HG03442 (cell line): ENCODE data around the gene SLC35A2.

Experiments used
- ATAC-seq: cut with Tn5 transposase; IDR thresholded peaks from one replicate; pipeline ENCODE4 v1.9.1; 2021; ENCODE audit warnings: mild to moderate bottlenecking, moderate library complexity; ENCODE audit not compliant: unreplicated experiment

Gene SLC35A2

GRCh38 chrX:48927736-48928382, 16.4 kb upstream of the SLC35A2 start:
- no peak for ATAC-seq

- no peak for ATAC-seq
Measured at GRCh38 chrX:48927123-48927522, 15.7 kb upstream of the SLC35A2 start.

GRCh38 chrX:48924270-48924669, 12.8 kb upstream of the SLC35A2 start:
- no peak for ATAC-seq

- ATAC-seq: no peak
Measured at GRCh38 chrX:48923771-48924170, 12.3 kb upstream of the SLC35A2 start.

- no peak for ATAC-seq
Measured at GRCh38 chrX:48920718-48921104, 9.3 kb upstream of the SLC35A2 start.

DNA sequence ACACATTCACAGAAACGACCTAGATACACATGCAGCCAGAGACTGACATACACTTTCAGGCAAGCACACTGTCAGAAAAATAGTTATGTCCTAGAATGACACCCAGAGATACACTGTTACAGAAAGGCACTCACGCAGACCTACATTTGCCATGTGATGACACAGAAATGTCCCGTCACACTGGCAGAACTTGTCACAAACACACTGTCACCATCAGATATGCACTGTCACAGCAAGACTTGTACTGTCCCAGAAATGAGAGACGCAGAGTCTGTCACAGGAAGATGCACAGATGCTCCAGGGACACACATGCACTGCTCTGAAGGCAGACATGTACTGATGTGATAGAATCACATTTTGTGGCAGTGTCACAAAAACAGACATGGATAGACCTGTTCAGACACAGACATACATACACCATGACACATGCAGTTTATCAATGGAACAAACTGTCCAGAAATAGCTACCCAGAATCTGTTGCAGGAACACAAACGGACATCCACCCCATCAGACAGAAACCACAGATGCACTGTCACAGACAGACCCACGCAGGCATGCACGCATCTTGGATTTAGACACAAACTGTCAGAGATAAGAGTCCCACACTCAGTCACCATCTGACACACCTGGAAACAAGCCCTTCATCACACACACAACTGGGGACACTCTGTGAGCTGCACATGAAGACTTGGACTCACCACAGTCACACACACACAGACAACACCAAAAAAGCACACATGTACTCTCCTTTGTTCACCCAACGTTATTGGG, 8.7 kb upstream of the SLC35A2 start:
- no peak for ATAC-seq

DNA sequence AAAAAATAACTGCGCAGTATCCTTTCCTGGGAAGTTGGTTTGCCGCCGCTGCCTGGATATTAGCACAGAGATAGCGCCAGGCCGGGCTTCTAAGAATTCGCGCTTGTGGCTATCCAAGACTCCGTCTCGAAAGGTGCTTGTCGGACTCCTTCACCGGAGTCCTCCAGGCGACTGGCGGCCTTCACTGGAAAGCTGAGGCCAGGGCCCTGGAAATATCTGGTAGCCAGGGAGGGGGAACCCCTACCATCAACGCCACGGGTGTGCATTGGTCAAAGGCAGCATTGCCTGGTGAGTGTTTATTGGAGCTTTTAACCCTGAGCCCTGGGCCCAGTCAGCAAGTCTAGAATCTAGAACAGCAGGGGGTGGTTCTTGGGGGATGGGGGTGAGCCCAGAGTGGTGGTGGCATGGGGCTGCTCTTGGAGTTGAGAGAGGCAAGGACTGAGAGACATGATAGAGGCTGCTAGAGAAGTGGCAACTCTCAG, 8.0 kb upstream of the SLC35A2 start:
- ATAC-seq: peak; percentile 22

GRCh38 chrX:48918643-48919340, 7.3 kb upstream of the SLC35A2 start, which contains the start of gene PIM2:
TSS of gene PIM2 (minus strand) at chrX:48919024. CDS start at chrX:48918834, 190 bp downstream.
- ATAC-seq: peak; percentile 70

DNA sequence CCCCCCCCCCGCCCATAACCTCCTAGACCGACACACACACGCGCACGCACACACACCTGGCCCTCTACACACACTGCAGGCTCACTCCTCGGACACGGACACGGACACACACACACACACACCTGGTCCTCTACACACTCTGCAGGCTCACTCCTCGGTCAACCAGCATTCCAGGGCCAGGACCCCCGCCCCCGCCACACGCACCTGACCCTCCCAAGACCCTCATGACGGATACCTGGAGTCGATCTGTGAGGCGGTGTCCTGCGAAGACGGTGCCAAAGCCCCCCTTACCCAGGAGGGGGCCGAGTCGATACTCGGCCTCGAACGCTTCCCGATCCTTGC, 6.8 kb upstream of the SLC35A2 start:
- ATAC-seq: no peak

DNA sequence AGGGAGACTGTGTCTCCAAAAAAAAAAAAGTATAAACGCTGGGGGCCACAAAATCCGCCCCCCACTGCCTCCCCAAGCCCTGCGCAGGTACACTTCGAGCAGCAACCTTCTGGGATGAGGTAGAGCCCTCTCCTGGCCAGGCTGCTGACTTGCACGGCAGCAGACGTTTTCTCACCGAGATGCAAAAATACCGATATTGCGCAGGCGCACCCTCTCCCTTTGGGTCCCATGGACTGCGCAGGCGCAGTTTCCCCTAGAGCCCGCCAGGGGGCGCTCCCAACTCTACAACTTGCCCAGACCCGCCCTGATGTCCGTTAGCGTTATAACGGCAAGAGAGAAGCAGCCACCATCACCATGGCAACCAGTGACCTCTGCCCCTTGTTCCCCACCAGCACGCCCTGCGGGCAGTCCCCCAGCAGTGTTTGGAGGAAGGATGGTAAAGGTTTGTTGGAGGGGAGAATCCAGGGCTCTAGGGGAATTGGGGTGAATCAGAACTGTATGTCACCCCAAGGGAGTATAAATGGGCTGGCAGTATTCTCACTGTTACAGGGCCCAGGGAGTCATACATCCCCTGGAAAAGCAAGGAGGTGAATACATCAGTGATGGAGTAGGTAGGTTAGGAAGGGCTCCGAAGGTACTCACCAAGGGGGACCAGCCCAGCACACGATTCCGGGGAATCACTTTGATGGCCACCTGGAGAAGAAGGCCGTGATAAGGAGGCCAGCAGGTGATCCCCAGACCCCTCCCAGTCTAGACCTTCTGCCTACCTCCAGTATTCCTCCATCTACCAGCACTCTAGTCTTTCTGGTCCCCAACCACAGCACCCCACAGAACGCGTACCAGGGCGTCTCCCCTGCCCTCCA, 5.9 kb upstream of the SLC35A2 start:
- ATAC-seq: peak; percentile 37

- no peak for ATAC-seq
Measured at GRCh38 chrX:48914593-48915493, 3.4 kb upstream of the SLC35A2 start.

DNA sequence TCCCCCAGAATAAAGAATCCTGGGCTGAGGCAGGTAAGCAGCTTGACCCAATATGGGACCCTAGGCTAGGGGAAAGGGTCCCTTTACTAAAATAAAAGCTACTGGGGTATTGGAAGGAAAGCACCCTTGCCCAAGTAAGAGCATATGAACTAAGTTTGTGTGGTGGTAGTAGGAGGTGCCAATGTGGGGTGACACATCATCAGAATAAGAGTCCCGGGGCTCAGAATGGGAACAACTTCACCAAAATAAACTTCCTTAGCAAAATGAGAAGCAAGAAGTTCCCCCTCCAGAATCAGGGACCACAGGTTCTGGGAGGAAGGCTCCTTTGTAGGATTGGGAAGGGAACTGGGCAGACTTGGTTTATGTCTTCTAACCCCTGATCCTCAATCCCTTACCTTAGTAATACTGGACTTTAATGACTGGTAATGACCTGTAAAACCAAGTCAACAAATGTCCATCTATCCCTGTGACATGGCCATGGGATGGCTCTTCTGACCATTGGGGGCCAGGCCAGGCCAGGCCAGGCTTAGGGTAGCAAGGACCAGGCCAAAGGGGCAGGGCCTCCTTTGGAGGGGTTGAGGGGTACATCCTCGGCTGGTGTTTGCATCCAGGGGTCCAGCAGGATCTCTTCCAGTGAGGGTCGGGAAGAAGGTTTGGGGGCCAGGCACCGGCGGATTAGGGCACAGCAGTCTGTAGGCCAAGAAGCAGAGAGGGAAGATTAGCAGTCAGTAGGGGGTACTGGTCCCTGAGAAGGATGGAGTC, 2.3 kb upstream of the SLC35A2 start:
- ATAC-seq: no peak

- no peak for ATAC-seq
Measured at GRCh38 chrX:48910926-48911411, 477 bp downstream of the SLC35A2 start.

DNA sequence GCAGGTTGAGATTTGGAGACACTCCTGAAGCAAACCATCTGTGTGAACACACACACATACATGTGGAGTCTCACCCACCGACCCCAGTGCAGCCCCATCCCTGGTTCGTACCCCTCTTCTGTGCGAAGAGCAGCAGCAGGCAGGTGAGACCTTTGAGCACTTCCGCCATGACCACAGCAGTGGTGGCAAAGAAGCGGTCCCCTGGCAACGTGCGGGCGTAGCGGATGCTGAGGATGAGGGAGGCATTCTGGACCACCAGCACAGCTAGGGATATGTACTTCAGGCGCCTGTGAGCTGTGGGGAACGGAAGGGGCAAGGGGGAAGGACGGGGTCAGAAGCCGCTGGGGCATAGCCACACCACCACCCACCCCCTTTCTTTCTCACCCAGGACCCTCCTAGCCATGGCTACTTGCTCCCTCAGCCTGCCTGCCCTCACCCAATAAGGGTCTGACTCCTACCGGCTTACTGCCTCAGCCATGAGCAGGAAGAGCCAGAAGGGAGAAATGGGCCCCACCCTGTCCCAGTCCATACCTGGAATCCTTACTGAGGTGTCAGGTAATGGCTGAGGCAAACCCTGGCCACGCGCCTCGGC, 1.6 kb downstream of the SLC35A2 start:
- no peak for ATAC-seq

GRCh38 chrX:48908600-48908999, 2.8 kb downstream of the SLC35A2 start:
- no peak for ATAC-seq

DNA sequence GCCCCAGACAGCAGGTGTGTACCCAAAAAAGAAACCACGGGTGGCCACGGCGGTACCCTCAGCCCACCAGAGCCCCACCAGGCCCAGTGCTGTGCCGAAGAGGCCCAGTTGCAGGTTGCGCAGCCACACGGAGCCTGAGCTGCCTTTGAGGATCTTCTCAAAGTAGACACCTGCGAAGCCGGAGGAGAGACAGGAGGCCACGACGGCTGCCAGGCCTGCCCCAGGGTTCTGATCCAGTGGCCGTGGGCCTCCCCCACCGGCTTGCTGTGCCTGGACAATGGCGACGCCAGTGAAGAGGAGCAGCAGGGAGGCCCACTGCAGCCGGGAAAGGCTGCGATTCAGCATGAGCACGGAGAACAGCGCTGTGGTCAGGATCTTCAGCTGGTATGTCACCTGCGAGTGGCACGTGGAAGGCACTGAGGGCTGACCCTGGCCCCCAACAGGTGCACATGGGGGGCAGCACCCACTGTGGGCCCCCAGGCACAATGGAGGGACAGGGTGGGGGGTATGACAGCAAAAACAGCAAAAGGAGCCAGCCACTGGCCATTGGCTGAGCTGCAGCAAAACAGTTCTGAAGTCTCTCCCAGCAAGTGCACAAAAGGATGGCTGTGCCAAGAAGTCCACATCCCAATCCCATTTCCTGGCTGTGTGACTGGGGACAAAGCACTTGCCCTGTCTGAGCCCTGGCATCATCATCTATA, 6.2 kb downstream of the SLC35A2 start:
- ATAC-seq: no peak

DNA sequence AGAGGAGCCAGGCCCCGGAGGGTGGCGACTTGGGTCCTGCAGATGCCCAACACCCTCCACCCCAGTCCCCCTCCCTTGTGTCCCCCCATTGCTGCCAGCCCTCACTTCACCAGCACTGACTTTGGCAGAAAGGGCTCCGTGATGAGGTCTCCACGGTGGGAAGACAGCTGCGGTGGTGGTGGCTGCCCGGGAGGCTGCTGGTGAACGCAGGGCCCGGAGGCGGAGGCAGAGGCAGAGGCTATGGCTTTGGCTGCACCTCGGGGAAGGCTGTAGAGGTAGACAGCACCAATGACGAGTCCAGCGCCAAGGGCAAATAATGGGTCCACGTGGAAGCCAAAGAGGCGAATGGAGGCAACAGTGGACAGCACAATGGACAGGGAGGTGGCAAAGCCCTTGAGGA, 6.8 kb downstream of the SLC35A2 start:
- no peak for ATAC-seq

DNA sequence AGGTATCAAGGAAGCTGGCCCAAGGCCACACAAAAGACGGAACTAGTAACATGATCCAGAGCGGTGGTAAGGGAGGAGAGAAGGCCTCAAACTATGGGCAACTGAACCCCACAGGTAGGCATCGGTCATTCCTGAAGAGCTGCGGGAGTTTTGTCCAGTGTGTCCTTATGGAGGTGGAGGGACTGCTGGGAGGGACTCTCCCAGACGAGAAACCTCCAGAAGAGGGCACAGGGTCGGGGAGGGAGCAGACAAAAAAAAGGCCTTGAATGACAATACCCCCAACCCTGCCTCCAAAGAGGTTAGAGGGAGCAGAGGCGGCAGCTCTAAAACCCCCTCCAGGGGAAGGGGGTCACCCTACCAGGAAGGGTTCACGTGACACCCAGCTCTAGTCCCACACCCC, 7.3 kb downstream of the SLC35A2 start:
- no peak for ATAC-seq
